ENCODE data around the gene MMADHC.

Gene MMADHC

GRCh38 chr2:149528983-149529382 lies 58.6 kb downstream of the MMADHC start:
- Histone ChIP-seq H3K4me3 (replicated peaks; ENCODE audit: insufficient read depth, low read length) (no peak overlapping the region), H3K27me3 (ENCODE audit: insufficient read depth, poor library complexity, severe bottlenecking) (no peaks in the 10 kb centered on the region), H3K27ac (replicated peaks) (no peak overlapping the region)
- no peak for TF ChIP-seq GABPA (IDR thresholded peaks at IDR 0.05; ENCODE audit: low read depth)
- TF ChIP-seq POLR2AphosphoS5 (IDR thresholded peaks at IDR 0.05; ENCODE audit: low read depth), result no peak
- no peak for TF ChIP-seq CTCF (IDR thresholded peaks at IDR 0.05; ENCODE audit: insufficient read depth, low read length)
- no peak for TF ChIP-seq SPI1 (IDR thresholded peaks at IDR 0.05; ENCODE audit: borderline replicate concordance, low read depth)
- TF ChIP-seq REST (IDR thresholded peaks at IDR 0.05; ENCODE audit: insufficient replicate concordance, low read depth), result no peak
- DNase-seq (ENCODE audit: low read depth in 1 of 2, low spot score in 1 of 2), result peak in 1 of 2 experiments; percentile 22

- TF ChIP-seq GABPA (IDR thresholded peaks at IDR 0.05; ENCODE audit: low read depth), result no peak
- no peak for TF ChIP-seq REST (IDR thresholded peaks at IDR 0.05; ENCODE audit: insufficient replicate concordance, low read depth)
- TF ChIP-seq POLR2AphosphoS5 (IDR thresholded peaks at IDR 0.05; ENCODE audit: low read depth), result no peak
- no peak overlapping the region for H3K27ac ChIP-seq (replicated peaks)
- no peaks in the 10 kb centered on the region for H3K27me3 ChIP-seq (ENCODE audit: insufficient read depth, poor library complexity, severe bottlenecking)
- no peak overlapping the region for H3K4me3 ChIP-seq (replicated peaks; ENCODE audit: insufficient read depth, low read length)
- no peak for DNase-seq (ENCODE audit: low read depth in 1 of 2, low spot score in 1 of 2)
These were observed 59.4 kb downstream of the MMADHC start for GRCh38 chr2:149527998-149528755.

GRCh38 chr2:149526689-149527088 lies 60.9 kb downstream of the MMADHC start:
- no peak for DNase-seq (ENCODE audit: low read depth in 1 of 2, low spot score in 1 of 2)
- Histone ChIP-seq H3K27me3 (ENCODE audit: insufficient read depth, poor library complexity, severe bottlenecking) (no peaks in the 10 kb centered on the region), H3K4me3 (replicated peaks; ENCODE audit: insufficient read depth, low read length) (no peak overlapping the region), H3K27ac (replicated peaks) (no peak overlapping the region)
- TF ChIP-seq POLR2AphosphoS5 (IDR thresholded peaks at IDR 0.05; ENCODE audit: low read depth) (no peak), CTCF (IDR thresholded peaks at IDR 0.05; ENCODE audit: insufficient read depth, low read length) (no peak), SPI1 (IDR thresholded peaks at IDR 0.05; ENCODE audit: borderline replicate concordance, low read depth) (no peak), REST (IDR thresholded peaks at IDR 0.05; ENCODE audit: insufficient replicate concordance, low read depth) (no peak), GABPA (IDR thresholded peaks at IDR 0.05; ENCODE audit: low read depth) (no peak)
